Measurements from ENCODE around the gene CD226. TPM values are rescaled to one million over a fixed set of nuclear protein-coding genes. Genes with fewer than 3 reads are reported as not detected.
"Not testable (repeated sequence)": the region's sequence is repeated elsewhere in the genome, so short reads cannot be mapped to it uniquely, and the experiment has no call there.

The CD226 gene
- total RNA-seq, 2 donors from 2014 or later, result 0.26 to 0.33 TPM

- Histone ChIP-seq H3K27ac (no peak overlapping the region), H3K4me3 (no peak overlapping the region), H3K9me3 (no peaks in the 10 kb centered on the region), H3K27me3 (no peaks in the 10 kb centered on the region), H3K4me1 (peaks cover 11% of the 10 kb centered on the region), H3K36me3 (replicated peaks in 1 of 2; ENCODE audit: insufficient read depth in 1 of 2, low read depth in 2 of 2) (no peaks in the 10 kb centered on the region)
- WGBS, 2 donors, result 30 to 56% methylated on average over 2 to 3 of the region's 3 CpGs
- no peak for TF ChIP-seq CTCF (IDR thresholded peaks at IDR 0.05)
- no peak for TF ChIP-seq POLR2A (IDR thresholded peaks at IDR 0.05)
- intact Hi-C loops (cut with DNase I), result no loop called here
- DNase-seq (no peak), ATAC-seq (no peak)
These were observed 63.9 kb downstream of the CD226 start for GRCh38 chr18:69883781-69884180.

GRCh38 chr18:69882965-69883668 lies 64.6 kb downstream of the CD226 start:
- H3K27ac ChIP-seq, result no peak overlapping the region
- ATAC-seq, result no peak
- DNase-seq, result no peak
- 78% methylated on average over 6 of the region's 6 CpGs for whole genome bisulfite sequencing, 2 donors
- no peaks in the 10 kb centered on the region for H3K9me3 ChIP-seq
- H3K4me1 ChIP-seq, result peaks cover 11% of the 10 kb centered on the region
- H3K4me3 ChIP-seq, result no peak overlapping the region
- TF ChIP-seq POLR2A (IDR thresholded peaks at IDR 0.05) (no peak), CTCF (IDR thresholded peaks at IDR 0.05) (no peak)
- no peaks in the 10 kb centered on the region for H3K27me3 ChIP-seq
- H3K36me3 ChIP-seq (replicated peaks in 1 of 2; ENCODE audit: insufficient read depth in 1 of 2, low read depth in 2 of 2), result no peaks in the 10 kb centered on the region
- intact Hi-C loops (cut with DNase I), result no loop called here

GRCh38 chr18:69880083-69880482 lies 67.6 kb downstream of the CD226 start:
- intact Hi-C loops (cut with DNase I), result no loop called here
- Histone ChIP-seq H3K27ac (no peak overlapping the region), H3K27me3 (no peaks in the 10 kb centered on the region), H3K4me1 (no peaks in the 10 kb centered on the region), H3K9me3 (no peaks in the 10 kb centered on the region), H3K36me3 (replicated peaks in 1 of 2; ENCODE audit: insufficient read depth in 1 of 2, low read depth in 2 of 2) (no peaks in the 10 kb centered on the region), H3K4me3 (no peak overlapping the region)
- DNase-seq, result no peak
- 92% methylated on average over 3 of the region's 3 CpGs for WGBS, 2 donors
- ATAC-seq, result no peak
- TF ChIP-seq CTCF (IDR thresholded peaks at IDR 0.05) (no peak), POLR2A (IDR thresholded peaks at IDR 0.05) (no peak)

GRCh38 chr18:69879051-69879450 lies 68.6 kb downstream of the CD226 start:
- ATAC-seq; H3K4me3 ChIP-seq; H3K27me3 ChIP-seq; H3K4me1 ChIP-seq; DNase-seq; intact Hi-C loops (cut with DNase I); H3K9me3 ChIP-seq; H3K36me3 ChIP-seq (replicated peaks in 1 of 2; ENCODE audit: insufficient read depth in 1 of 2, low read depth in 2 of 2); H3K27ac ChIP-seq: not testable (repeated sequence)
- WGBS, 2 donors, result 60 to 86% methylated on average over 3 of the region's 3 CpGs

- no peak overlapping the region for H3K4me3 ChIP-seq
- H3K9me3 ChIP-seq, result no peaks in the 10 kb centered on the region
- DNase-seq, result no peak
- intact Hi-C loops (cut with DNase I), result no loop called here
- H3K4me1 ChIP-seq, result no peaks in the 10 kb centered on the region
- no peaks in the 10 kb centered on the region for H3K36me3 ChIP-seq (replicated peaks in 1 of 2; ENCODE audit: insufficient read depth in 1 of 2, low read depth in 2 of 2)
- no peaks in the 10 kb centered on the region for H3K27me3 ChIP-seq
- TF ChIP-seq POLR2A (IDR thresholded peaks at IDR 0.05), result no peak
- no peak for TF ChIP-seq CTCF (IDR thresholded peaks at IDR 0.05)
- ATAC-seq, result no peak
- WGBS, 2 donors, result 84 to 90% methylated on average over 6 of the region's 6 CpGs
- no peak overlapping the region for H3K27ac ChIP-seq
These were observed 69.3 kb downstream of the CD226 start for GRCh38 chr18:69878213-69878933.
